Measurements from ENCODE around the gene CYP46A1.
A peak's percentile ranks its signal among the peaks of the same experiment; 100 is the strongest.

The CYP46A1 gene

DNA sequence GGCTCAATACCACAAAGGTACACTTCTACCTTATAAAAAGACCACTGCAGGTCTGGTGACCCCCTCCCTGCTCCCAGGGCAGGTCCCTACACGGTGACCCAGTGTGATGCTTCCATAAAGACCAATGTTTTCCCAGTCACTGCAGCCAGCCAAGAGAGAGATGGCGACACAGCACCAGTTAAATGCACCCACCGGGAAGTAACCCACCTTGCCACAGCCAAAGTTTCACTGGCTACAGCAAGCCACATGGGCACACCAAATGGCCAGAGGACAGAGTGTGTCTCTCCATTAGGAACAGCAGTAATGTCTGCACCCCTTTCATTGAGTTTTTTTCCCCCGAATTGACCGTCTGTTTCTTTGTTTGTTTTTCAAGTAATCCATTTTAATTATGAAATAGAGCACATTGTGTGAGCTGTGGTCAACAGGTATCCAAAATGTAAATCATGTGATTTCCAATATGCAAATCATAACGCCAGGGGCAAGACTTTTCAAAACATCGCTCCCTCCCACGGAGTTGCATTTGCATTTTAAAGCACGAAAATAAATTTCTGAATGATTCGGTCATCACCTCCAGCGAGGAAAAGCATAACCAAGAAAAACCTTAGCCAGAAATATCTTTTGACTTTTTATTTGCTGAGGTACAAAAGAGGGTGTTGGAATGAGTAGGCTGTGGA is 60.2 kb downstream of the CYP46A1 start:
- Histone ChIP-seq H3K4me3 (ENCODE audit: low read length) (no peak overlapping the region), H3K9ac (ENCODE audit: low read length) (no peak overlapping the region), H3K4me1 (ENCODE audit: control insufficient read depth, insufficient read depth, low read length) (peaks cover 27% of the 10 kb centered on the region), H3K27me3 (ENCODE audit: control insufficient read depth, insufficient read depth, low read length) (no peaks in the 10 kb centered on the region), H3K27ac (ENCODE audit: low read depth, low read length) (peak overlapping the region; percentile 80), H3K36me3 (ENCODE audit: control insufficient read depth, insufficient read depth, low read length) (no peaks in the 10 kb centered on the region)

DNA sequence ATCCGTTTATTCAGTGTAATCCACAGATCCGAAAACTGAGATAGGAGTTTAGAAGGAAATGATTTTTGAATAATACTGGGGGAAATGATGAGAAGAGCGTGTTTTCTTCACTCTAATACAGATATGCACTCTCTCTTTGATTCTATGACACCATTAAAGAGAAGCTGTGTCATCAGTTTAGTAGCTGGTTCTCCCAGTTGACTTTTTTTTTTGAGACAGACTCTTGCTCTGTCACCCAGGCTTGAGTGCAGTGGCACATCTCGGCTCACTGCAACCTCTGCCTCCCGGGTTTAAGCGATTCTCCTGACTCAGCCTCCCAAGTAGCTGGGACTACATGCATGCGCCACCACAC is 60.8 kb downstream of the CYP46A1 start:
- H3K36me3 ChIP-seq (ENCODE audit: control insufficient read depth, insufficient read depth, low read length), result no peaks in the 10 kb centered on the region
- no peaks in the 10 kb centered on the region for H3K27me3 ChIP-seq (ENCODE audit: control insufficient read depth, insufficient read depth, low read length)
- H3K4me3 ChIP-seq (ENCODE audit: low read length), result no peak overlapping the region
- peaks cover 30% of the 10 kb centered on the region for H3K4me1 ChIP-seq (ENCODE audit: control insufficient read depth, insufficient read depth, low read length)
- peak overlapping the region; percentile 80 for H3K27ac ChIP-seq (ENCODE audit: low read depth, low read length)
- no peak overlapping the region for H3K9ac ChIP-seq (ENCODE audit: low read length)

DNA sequence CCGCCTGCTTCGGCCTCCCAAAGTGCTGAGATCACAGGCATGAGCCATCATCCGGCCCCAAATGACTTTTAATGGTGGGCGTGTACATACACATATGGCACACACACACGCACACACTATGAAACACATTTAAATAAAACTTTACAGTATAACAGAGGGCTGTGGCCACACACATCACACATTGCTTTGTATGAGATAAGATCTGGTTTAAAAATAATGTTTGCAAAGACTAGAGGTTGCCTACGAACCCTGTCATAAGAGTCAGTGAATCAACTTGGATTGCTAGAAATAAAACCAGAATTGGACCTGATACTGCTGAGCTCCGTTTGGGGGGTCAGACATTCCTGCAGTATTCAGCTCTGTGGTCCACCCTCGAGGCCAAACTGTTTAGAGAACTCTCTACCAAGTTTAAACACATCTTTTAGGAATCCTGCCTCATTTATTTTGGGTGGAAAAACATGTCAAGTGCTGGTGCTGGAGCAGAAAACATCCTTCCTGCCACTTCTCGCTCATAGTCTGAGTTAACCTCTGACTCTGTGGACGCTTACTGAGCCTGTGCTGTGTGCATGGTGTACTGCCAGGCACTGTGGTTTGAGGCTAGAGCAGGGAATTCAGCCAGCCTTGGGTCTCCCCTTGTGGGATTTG is 61.3 kb downstream of the CYP46A1 start:
- Histone ChIP-seq H3K27ac (ENCODE audit: low read depth, low read length) (peak overlapping the region; percentile 80), H3K4me1 (ENCODE audit: control insufficient read depth, insufficient read depth, low read length) (peaks cover 32% of the 10 kb centered on the region), H3K36me3 (ENCODE audit: control insufficient read depth, insufficient read depth, low read length) (no peaks in the 10 kb centered on the region), H3K9ac (ENCODE audit: low read length) (no peak overlapping the region), H3K4me3 (ENCODE audit: low read length) (no peak overlapping the region), H3K27me3 (ENCODE audit: control insufficient read depth, insufficient read depth, low read length) (no peaks in the 10 kb centered on the region)

DNA sequence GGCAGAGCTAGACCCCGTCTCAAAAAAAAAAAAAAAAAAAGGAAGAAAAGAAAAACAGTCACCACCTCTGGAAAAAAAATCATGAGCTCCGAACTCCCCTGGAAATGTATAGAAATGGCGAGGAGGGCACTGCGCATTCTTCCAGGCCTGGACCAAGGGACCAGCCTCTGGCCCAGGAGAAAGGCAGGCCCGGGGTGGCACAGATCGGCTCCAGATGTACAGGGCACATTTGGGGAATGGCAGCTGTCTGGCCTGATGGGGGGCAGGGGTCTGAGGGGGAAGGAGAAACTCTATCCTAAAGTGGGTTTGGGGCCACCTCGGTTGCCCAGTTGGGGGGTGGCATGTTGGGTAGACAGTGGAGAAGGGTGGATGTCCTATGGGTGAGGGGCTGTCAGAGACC is 63.1 kb downstream of the CYP46A1 start:
- Histone ChIP-seq H3K4me1 (ENCODE audit: control insufficient read depth, insufficient read depth, low read length) (peaks cover 31% of the 10 kb centered on the region), H3K4me3 (ENCODE audit: low read length) (no peak overlapping the region), H3K36me3 (ENCODE audit: control insufficient read depth, insufficient read depth, low read length) (no peaks in the 10 kb centered on the region), H3K27me3 (ENCODE audit: control insufficient read depth, insufficient read depth, low read length) (no peaks in the 10 kb centered on the region), H3K27ac (ENCODE audit: low read depth, low read length) (peak overlapping the region; percentile 80), H3K9ac (ENCODE audit: low read length) (no peak overlapping the region)

DNA sequence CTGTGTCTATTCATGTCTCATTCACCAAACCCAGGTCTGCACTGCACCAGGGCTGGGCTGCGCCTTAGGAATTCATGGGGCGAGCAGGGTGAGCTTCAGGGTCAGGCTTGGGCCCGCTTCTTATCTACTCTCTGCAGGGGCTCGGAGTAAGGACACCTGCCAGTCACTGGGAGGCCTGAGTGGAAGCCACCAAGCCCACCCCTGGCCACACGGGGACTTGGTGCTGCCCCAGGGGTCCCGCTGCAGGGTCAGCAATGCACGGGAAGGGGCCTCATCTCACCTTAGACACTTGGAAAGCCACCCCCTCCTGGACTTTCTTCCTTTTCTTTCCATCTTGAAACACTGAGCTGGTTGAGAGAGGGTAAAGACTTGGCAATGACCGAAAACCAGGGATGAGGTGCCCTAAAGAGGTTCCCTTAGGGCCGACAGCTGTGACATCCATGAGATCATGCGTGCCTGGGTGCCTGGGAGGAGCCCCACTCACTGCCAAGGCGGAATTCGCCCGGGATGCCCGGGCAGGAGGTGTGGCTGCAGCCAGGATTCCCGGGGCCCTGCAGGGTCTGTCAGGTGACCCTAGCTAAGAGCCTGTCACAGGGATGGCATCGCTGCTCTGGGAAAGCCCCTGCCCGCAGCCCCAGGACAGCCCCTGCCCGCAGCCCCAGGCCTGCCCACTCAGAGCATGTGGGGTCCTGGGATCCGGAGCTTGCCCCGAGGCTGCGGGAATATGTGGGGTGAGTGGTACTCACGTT is 63.7 kb downstream of the CYP46A1 start:
- H3K36me3 ChIP-seq (ENCODE audit: control insufficient read depth, insufficient read depth, low read length), result no peaks in the 10 kb centered on the region
- H3K9ac ChIP-seq (ENCODE audit: low read length), result no peak overlapping the region
- no peak overlapping the region for H3K4me3 ChIP-seq (ENCODE audit: low read length)
- peak overlapping the region; percentile 10 for H3K27ac ChIP-seq (ENCODE audit: low read depth, low read length)
- peaks cover 36% of the 10 kb centered on the region for H3K4me1 ChIP-seq (ENCODE audit: control insufficient read depth, insufficient read depth, low read length)
- no peaks in the 10 kb centered on the region for H3K27me3 ChIP-seq (ENCODE audit: control insufficient read depth, insufficient read depth, low read length)

DNA sequence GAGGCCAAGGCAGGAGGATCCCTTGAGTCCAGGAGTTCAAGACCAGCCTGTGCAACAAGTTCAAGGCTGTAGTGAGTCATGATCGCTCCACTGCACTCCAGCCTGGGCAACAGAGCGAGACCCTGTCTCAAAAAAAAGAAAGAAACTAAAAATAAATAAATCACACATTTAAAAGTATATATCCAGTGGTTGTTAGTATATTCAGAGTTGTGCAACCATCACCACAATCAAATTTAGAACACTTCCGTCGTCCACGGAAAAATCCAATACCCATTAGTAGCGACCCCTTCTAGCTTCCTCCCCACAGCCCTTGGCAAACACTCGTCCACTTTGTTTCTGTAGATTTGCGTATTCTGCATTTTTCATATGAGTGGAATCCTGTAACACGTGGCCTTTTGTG is 64.4 kb downstream of the CYP46A1 start:
- Histone ChIP-seq H3K27ac (ENCODE audit: low read depth, low read length) (no peak overlapping the region), H3K4me1 (ENCODE audit: control insufficient read depth, insufficient read depth, low read length) (peaks cover 41% of the 10 kb centered on the region)

DNA sequence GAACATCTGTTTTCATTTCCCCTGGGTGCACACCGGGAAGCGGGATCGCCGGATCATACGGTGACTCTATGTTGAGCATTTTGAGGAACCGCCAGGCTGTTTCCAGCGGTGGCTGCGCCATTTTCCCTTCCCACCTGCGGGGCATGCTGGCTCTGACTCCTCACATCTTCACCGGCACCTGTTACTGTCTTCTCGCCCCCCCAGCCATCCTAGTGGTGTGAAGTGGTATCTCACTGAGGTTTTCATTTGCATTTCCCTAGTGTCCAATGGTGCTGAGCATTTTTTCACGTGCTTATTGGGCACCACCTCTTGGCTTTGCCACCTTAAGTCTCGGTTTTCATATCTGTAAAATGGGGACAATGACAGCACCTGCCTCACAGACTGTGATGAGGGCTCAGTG is 65.0 kb downstream of the CYP46A1 start:
- H3K4me3 ChIP-seq (ENCODE audit: low read length), result no peak overlapping the region
- H3K27ac ChIP-seq (ENCODE audit: low read depth, low read length), result no peak overlapping the region
- H3K4me1 ChIP-seq (ENCODE audit: control insufficient read depth, insufficient read depth, low read length), result peaks cover 45% of the 10 kb centered on the region
- H3K27me3 ChIP-seq (ENCODE audit: control insufficient read depth, insufficient read depth, low read length), result peaks cover 7% of the 10 kb centered on the region
- H3K9ac ChIP-seq (ENCODE audit: low read length), result no peak overlapping the region
- no peaks in the 10 kb centered on the region for H3K36me3 ChIP-seq (ENCODE audit: control insufficient read depth, insufficient read depth, low read length)

More for the DNA sequence above, 64.4 kb downstream of the CYP46A1 start:
- H3K36me3 ChIP-seq (ENCODE audit: control insufficient read depth, insufficient read depth, low read length), result no peaks in the 10 kb centered on the region
- H3K27me3 ChIP-seq (ENCODE audit: control insufficient read depth, insufficient read depth, low read length), result peaks cover 4% of the 10 kb centered on the region
- H3K4me3 ChIP-seq (ENCODE audit: low read length), result no peak overlapping the region
- H3K9ac ChIP-seq (ENCODE audit: low read length), result no peak overlapping the region

DNA sequence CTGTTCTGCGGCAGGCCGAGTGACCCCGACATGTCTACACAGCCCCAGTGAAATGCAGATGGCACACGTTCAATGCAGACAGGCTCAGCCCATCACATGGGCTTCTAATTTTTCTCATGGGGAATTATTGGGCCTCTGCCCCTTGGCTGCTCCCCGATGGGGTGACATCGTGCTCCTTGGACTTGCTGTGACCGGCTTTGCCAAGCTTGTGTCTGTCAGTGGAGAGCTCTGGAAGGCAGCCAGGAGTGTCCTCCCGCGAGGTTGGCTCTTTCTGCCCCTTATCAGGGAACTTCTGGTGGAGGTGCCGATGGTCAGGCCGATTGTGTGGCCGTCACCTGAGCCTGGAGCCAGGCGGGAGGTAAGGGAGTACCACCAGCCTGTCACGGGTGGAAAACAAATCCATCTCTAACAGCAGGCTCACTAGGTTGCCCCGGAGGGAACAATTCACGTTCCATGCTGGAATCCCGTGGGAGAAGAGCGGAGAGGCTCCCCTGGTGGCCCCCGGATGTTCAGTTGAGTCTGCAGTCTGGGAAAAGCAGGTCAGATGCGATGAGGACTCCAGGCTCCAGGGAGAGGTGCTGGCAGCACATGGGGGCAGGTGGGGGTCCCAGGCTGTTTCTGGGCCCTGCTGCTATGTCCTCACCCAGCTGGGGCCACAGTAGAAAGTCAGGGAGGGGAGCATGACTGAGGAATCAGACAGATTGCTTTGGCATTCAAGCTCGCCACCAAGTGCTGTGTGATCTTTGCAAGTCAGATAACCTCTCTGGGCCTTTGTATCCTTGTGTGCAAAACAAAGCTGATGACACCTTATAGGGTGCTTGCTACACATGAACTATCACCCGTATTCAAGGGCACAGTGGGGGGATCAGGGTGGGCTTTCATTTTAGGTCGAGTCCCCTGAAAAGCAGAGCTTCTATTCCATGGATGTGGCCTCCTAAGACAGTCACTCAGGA is 65.9 kb downstream of the CYP46A1 start:
- peaks cover 50% of the 10 kb centered on the region for H3K4me1 ChIP-seq (ENCODE audit: control insufficient read depth, insufficient read depth, low read length)
- H3K27me3 ChIP-seq (ENCODE audit: control insufficient read depth, insufficient read depth, low read length), result peaks cover 7% of the 10 kb centered on the region
- H3K4me3 ChIP-seq (ENCODE audit: low read length), result no peak overlapping the region
- H3K27ac ChIP-seq (ENCODE audit: low read depth, low read length), result no peak overlapping the region
- H3K9ac ChIP-seq (ENCODE audit: low read length), result no peak overlapping the region
- no peaks in the 10 kb centered on the region for H3K36me3 ChIP-seq (ENCODE audit: control insufficient read depth, insufficient read depth, low read length)

DNA sequence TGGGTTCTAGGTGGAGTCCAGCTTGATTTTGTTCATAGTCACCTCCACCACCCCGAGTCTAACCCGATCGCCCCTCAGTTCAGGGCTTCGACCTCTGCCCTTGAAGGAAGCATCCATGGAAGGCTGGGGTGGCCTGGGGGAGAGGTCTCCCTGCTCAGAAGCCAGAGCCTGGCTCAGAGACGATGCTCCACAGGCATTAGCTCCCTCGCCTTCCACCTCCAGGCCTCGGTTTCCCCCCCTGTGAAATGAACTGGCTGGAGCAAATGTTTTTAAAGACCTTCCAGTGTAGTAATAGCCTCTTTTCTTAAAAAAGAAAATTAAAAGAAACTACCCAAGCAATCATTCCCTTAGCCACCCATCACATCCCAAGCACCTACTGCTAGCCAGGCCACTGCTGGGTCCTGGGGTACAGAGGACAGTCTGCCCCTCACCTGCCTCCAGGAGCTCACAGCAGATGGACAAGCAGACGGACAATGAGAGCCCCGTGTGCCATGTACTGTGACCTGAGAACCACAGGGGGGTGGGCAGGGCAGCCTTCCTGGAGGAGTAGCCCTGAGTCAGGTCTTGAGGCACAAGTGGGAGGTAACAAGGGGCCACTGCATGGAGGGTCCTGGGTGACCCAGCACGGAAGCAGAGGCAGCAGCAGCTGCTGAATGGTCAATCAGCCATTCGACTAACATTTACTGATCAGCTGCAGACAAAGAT is 66.8 kb downstream of the CYP46A1 start:
- Histone ChIP-seq H3K9ac (ENCODE audit: low read length) (no peak overlapping the region), H3K4me1 (ENCODE audit: control insufficient read depth, insufficient read depth, low read length) (peaks cover 55% of the 10 kb centered on the region), H3K36me3 (ENCODE audit: control insufficient read depth, insufficient read depth, low read length) (no peaks in the 10 kb centered on the region), H3K4me3 (ENCODE audit: low read length) (no peak overlapping the region), H3K27me3 (ENCODE audit: control insufficient read depth, insufficient read depth, low read length) (peaks cover 7% of the 10 kb centered on the region), H3K27ac (ENCODE audit: low read depth, low read length) (no peak overlapping the region)

DNA sequence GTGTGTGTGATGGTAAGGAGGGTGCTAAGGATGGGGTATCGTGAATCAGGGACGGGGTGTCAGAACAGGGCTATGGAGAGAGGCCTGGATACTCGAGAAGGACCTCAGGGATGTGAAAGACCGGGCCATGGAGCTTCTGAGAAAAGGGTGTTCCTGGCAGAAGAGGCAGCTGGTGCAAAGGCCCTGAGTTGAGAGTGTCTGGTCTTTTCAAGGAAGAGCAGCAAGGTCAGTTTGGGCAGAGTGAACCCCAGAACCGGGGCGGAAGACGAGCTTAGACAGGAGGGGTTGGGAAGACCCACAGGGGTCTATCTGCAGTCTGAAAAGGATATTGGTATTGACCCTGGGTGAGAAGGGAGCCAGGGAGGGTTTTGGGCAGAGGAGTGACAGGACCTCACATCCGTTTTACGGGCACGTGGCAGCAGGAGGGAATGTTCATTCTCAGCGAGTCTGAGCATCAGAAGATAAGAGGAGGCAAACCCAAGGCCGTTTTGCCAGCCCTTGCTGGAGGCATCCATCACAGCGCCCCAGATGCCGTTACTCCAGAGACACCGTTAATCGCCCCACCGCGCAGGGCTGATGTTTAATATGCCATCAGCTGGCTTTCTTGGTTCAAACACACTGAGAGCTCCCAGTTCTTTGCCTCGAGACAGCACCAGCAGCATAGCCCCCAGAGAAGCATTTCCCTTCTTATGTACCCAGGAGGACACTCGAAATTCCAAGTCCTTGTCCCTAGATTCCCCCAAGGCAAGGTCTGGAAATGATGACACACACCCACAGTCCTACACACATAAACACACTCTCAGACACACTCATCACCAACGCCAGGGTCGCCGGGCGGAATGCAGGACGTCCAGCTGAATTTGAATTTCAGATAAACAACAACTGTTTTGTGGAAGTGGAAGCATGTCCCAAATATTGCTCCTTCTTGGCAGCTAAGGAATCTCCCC is 67.7 kb downstream of the CYP46A1 start:
- H3K4me1 ChIP-seq (ENCODE audit: control insufficient read depth, insufficient read depth, low read length), result peaks cover 57% of the 10 kb centered on the region
- H3K27ac ChIP-seq (ENCODE audit: low read depth, low read length), result peak overlapping the region; percentile 71
- H3K36me3 ChIP-seq (ENCODE audit: control insufficient read depth, insufficient read depth, low read length), result no peaks in the 10 kb centered on the region
- peaks cover 7% of the 10 kb centered on the region for H3K27me3 ChIP-seq (ENCODE audit: control insufficient read depth, insufficient read depth, low read length)
- H3K4me3 ChIP-seq (ENCODE audit: low read length), result no peak overlapping the region
- H3K9ac ChIP-seq (ENCODE audit: low read length), result no peak overlapping the region

Data from rectal smooth muscle tissue (tissue), 1 donor.